ENCODE results near the gene GOLGA1.

GOLGA1 gene

GRCh38 chr9:124831642-124832364 is 109.1 kb downstream of the GOLGA1 start:
- DNase-seq: no peak

- DNase-seq: no peak
Observed at GRCh38 chr9:124830593-124830992, 110.3 kb downstream of the GOLGA1 start.

GRCh38 chr9:124829334-124829669 is 111.6 kb downstream of the GOLGA1 start:
- no peak for DNase-seq

GRCh38 chr9:124828489-124829333 is 112.2 kb downstream of the GOLGA1 start:
- DNase-seq: no peak
